H1 (cell line): ENCODE results near the gene PBX3. TPM values are rescaled to one million over a fixed set of nuclear protein-coding genes. Genes with fewer than 3 reads are reported as not detected.

Source experiments
- CTCF ChIA-PET: fragments of 300-600 bp; sonication (Branson Sonifier 250); formaldehyde crosslinking; loops from one replicate; lab custom pipeline; 2021; ENCODE audit not compliant: partially characterized antibody; lab: Charles Lee
- POLR2A ChIA-PET: fragments of 300-600 bp; sonication (Branson Sonifier 250); formaldehyde crosslinking; loops from one replicate; lab custom pipeline; 2021; ENCODE audit warnings: inconsistent platforms; ENCODE audit not compliant: partially characterized antibody; lab: Charles Lee
- DNase-seq, 2 experiments: peaks; one replicate each; pipeline versions ENCODE4 v3.0.0 to v3.0.0-alpha.2; 2010 to 2022; ENCODE audit warnings: low spot score in 2 of 2, low read depth in 1 of 2, mixed read lengths in 1 of 2
- FAIRE-seq: peaks from 2 replicates; lab custom pipeline; 2011; peaks lifted over from hg19 to GRCh38; lab: Jason Lieb, UNC
- H2AFZ ChIP-seq: 2 replicates; pipeline ENCODE4 v1.8.1; 2012; ENCODE audit warnings: low read length, inconsistent platforms
- H2AK5ac ChIP-seq: 2 replicates; pipeline ENCODE4 v1.6.1; 2013; ENCODE audit warnings: low read depth, low read length
- H2BK120ac ChIP-seq: replicated peaks from 2 replicates; pipeline ENCODE3; 2013; ENCODE audit warnings: low read depth, low read length, inconsistent platforms
- H2BK12ac ChIP-seq: 2 replicates; pipeline ENCODE4 v1.6.1; 2013; ENCODE audit warnings: low read depth, low read length
- H2BK15ac ChIP-seq: 2 replicates; pipeline ENCODE4 v1.6.1; 2013; ENCODE audit warnings: low read length
- H2BK20ac ChIP-seq: 2 replicates; pipeline ENCODE4 v1.6.1; 2013; ENCODE audit warnings: low read length
- H2BK5ac ChIP-seq: 2 replicates; pipeline ENCODE4 v1.6.1; 2013; ENCODE audit warnings: low read depth, low read length
- H3K14ac ChIP-seq: 2 replicates; pipeline ENCODE4 v1.6.1; 2013; ENCODE audit warnings: inconsistent platforms; ENCODE audit not compliant: insufficient read length
- H3K18ac ChIP-seq: 2 replicates; pipeline ENCODE4 v1.6.1; 2013; ENCODE audit warnings: low read length; ENCODE audit errors: extremely low read depth
- H3K23ac ChIP-seq: 2 replicates; pipeline ENCODE4 v1.6.1; 2013; ENCODE audit warnings: inconsistent platforms; ENCODE audit not compliant: insufficient read length
- H3K23me2 ChIP-seq: 2 replicates; pipeline ENCODE4 v1.6.1; 2013; ENCODE audit warnings: low read depth, low read length
- H3K27ac ChIP-seq: 2 replicates; pipeline ENCODE4 v1.6.1; 2011; ENCODE audit warnings: low read depth, low read length, inconsistent platforms
- H3K27me3 ChIP-seq, 4 experiments: replicated peaks in 1 of 4; 1 replicate in 1 of 4; 2 replicates in 3 of 4; pipeline versions ENCODE4 v1.6.1 to v1.8.1; 2011 to 2013; ENCODE audit warnings: low read length in 3 of 4, mild to moderate bottlenecking in 3 of 4, inconsistent platforms in 2 of 4, mixed read lengths in 2 of 4, moderate library complexity in 1 of 4; ENCODE audit not compliant: control insufficient read depth in 3 of 4, insufficient read depth in 3 of 4; ENCODE audit errors: extremely low read depth in 1 of 4
- H3K36me3 ChIP-seq, 4 experiments: 2 replicates each; pipeline versions ENCODE4 v1.6.1 to v1.8.1; 2011 to 2013; ENCODE audit warnings: mild to moderate bottlenecking in 4 of 4, low read length in 3 of 4, moderate library complexity in 2 of 4, control low read depth in 1 of 4, inconsistent platforms in 1 of 4; ENCODE audit not compliant: insufficient read depth in 4 of 4, control insufficient read depth in 2 of 4
- H3K4ac ChIP-seq: replicated peaks from 2 replicates; pipeline ENCODE3; 2013; ENCODE audit warnings: low read length, low read depth, mixed read lengths, inconsistent platforms; ENCODE audit not compliant: insufficient read length
- H3K4me1 ChIP-seq, 4 experiments: replicated peaks in 1 of 4; 1 replicate in 1 of 4; 2 replicates in 3 of 4; pipeline versions ENCODE4 v1.6.1 to v1.8.1; 2011 to 2013; ENCODE audit warnings: low read length in 3 of 4, inconsistent platforms in 2 of 4, mixed read lengths in 1 of 4; ENCODE audit not compliant: insufficient read depth in 4 of 4, control insufficient read depth in 3 of 4
- H3K4me2 ChIP-seq, 2 experiments: 2 replicates each; pipeline versions ENCODE4 v1.6.1 to v1.8.1; 2011 to 2013; ENCODE audit warnings: low read depth in 2 of 2, low read length in 2 of 2, control low read depth in 1 of 2, inconsistent platforms in 1 of 2, mild to moderate bottlenecking in 1 of 2; ENCODE audit not compliant: insufficient read depth in 1 of 2
- H3K4me3 ChIP-seq, 4 experiments: fragments of 200-600, 300-600 bp in 1 of 4; sonication (generic), shearing (Covaris generic), sonication (Bioruptor Twin) in 1 of 4; 2 replicates each; pipeline versions ENCODE4 v1.5.1 to v1.8.1; 2011 to 2016; ENCODE audit warnings: low read length in 4 of 4, low read depth in 3 of 4, control low read depth in 2 of 4, inconsistent platforms in 2 of 4, mild to moderate bottlenecking in 2 of 4, mixed read lengths in 1 of 4, moderate library complexity in 1 of 4; ENCODE audit not compliant: insufficient read depth in 2 of 4; ENCODE audit errors: extremely low read depth in 1 of 4
- H3K56ac ChIP-seq: replicated peaks from 2 replicates; pipeline ENCODE3; 2013; ENCODE audit warnings: low read depth, mild to moderate bottlenecking, mixed read lengths, low read length, inconsistent platforms; ENCODE audit not compliant: insufficient read length
- H3K79me1 ChIP-seq: 2 replicates; pipeline ENCODE4 v1.6.1; 2013; ENCODE audit warnings: low read depth, low read length, control low read depth
- H3K79me2 ChIP-seq, 2 experiments: 2 replicates each; pipeline versions ENCODE4 v1.6.1 to v1.8.1; 2012 to 2013; ENCODE audit warnings: low read length in 2 of 2, mild to moderate bottlenecking in 2 of 2, inconsistent platforms in 1 of 2; ENCODE audit not compliant: insufficient read depth in 2 of 2, control insufficient read depth in 1 of 2
- H3K9ac ChIP-seq, 4 experiments: replicated peaks in 1 of 4; 1 replicate in 1 of 4; 2 replicates in 3 of 4; pipeline versions ENCODE4 v1.6.1 to v1.8.1; 2011 to 2013; ENCODE audit warnings: low read depth in 3 of 4, low read length in 3 of 4, control low read depth in 2 of 4, mild to moderate bottlenecking in 2 of 4, moderate library complexity in 2 of 4, inconsistent platforms in 1 of 4; ENCODE audit errors: extremely low read depth in 1 of 4
- H3K9me3 ChIP-seq, 2 experiments: 2 replicates each; pipeline versions ENCODE4 v1.6.1 to v1.8.1; 2012 to 2013; ENCODE audit warnings: mild to moderate bottlenecking in 2 of 2, moderate library complexity in 2 of 2, control low read depth in 1 of 2, inconsistent platforms in 1 of 2, low read depth in 1 of 2, low read length in 1 of 2, mixed read lengths in 1 of 2; ENCODE audit not compliant: insufficient read depth in 2 of 2
- H4K20me1 ChIP-seq, 2 experiments: replicated peaks in 1 of 2; 2 replicates each; pipeline versions ENCODE3 to v1.8.1; 2011 to 2013; ENCODE audit warnings: inconsistent platforms in 2 of 2, low read length in 2 of 2, mild to moderate bottlenecking in 1 of 2; ENCODE audit not compliant: insufficient read depth in 2 of 2, control insufficient read depth in 1 of 2
- H4K5ac ChIP-seq: 2 replicates; pipeline ENCODE4 v1.6.1; 2013; ENCODE audit warnings: low read length, low read depth, mixed read lengths, inconsistent platforms; ENCODE audit not compliant: insufficient read length
- H4K8ac ChIP-seq: 2 replicates; pipeline ENCODE4 v1.8.0; 2013; ENCODE audit warnings: mild to moderate bottlenecking, moderate library complexity, low read length, inconsistent platforms; ENCODE audit not compliant: insufficient read depth; ENCODE audit errors: extremely low read depth
- H4K91ac ChIP-seq: replicated peaks from 2 replicates; pipeline ENCODE3; 2013; ENCODE audit warnings: low read length, mixed read lengths, inconsistent platforms; ENCODE audit not compliant: insufficient read length
- CEBPB ChIP-seq: IDR thresholded peaks from 2 replicates; pipeline ENCODE4 v1.6.1; 2012; ENCODE audit warnings: low read depth, low read length
- HDAC6 ChIP-seq: IDR thresholded peaks from one replicate; pipeline ENCODE4 v1.7.1; 2012; ENCODE audit warnings: low read depth, mild to moderate bottlenecking, inconsistent platforms, low read length, moderate library complexity
- NANOG ChIP-seq: IDR thresholded peaks from 2 replicates; pipeline ENCODE4 v1.6.1; 2011; ENCODE audit warnings: low read length, low read depth, mild to moderate bottlenecking, inconsistent platforms; ENCODE audit not compliant: insufficient read depth, poor library complexity, severe bottlenecking
- polyA plus RNA-seq, 7 experiments: library from polyadenylated mRNA; depleted of rRNA in 3 of 7; stranded (reverse) in 5 of 7; unstranded in 2 of 7; fragments of >200 nt in 5 of 7; fragments of 200-250 nt in 2 of 7; gene quantifications; 1 replicate in 5 of 7; 2 replicates in 1 of 7; 4 replicates in 1 of 7; pipeline versions ENCODE4 v1.2.1 to v1.2.3, GENCODE V29; 2011 to 2013; ENCODE audit warnings: missing spikeins in 2 of 7, mixed read lengths in 2 of 7
- total RNA-seq: library from RNA; stranded (reverse); fragmentation: NEBNext Ultra II Directional; extraction: Animal tissue kit (Norgen Biotek cat#: 25700); gene quantifications from 2 replicates; pipeline ENCODE4 v1.2.1, GENCODE V29; 2021

PBX3 gene
- total and polyA plus RNA-seq, 2 of the 8 experiments (the other 6 are each of a cell fraction or from before 2014, with no cell fraction given) = 22.7 to 44.3 TPM

GRCh38 chr9:125771037-125771436 lies 23.9 kb downstream of the PBX3 start:
- Histone ChIP-seq H2BK5ac (no peak overlapping the region), H3K4ac (no peak overlapping the region), H3K79me2 (peaks cover 0 to 96% of the 10 kb centered on the region in 2 experiments; a peak in 3 of 4 replicates), H3K14ac (no peak overlapping the region), H2BK20ac (no peak overlapping the region), H3K79me1 (0 out of 2 replicates have a peak, but pooled peaks cover 2% of the 10 kb centered on the region), H3K9ac (no peak overlapping the region), H3K56ac (no peak overlapping the region), H2AFZ (no peak overlapping the region), H2BK15ac (no peak overlapping the region), H3K4me2 (no peak overlapping the region), H4K8ac (no peak overlapping the region), H2BK12ac (no peak overlapping the region), H3K23me2 (no peaks in the 10 kb centered on the region; the same call in 1 of the 2 replicates), H2AK5ac (no peak overlapping the region), H4K91ac (no peak overlapping the region), H3K23ac (no peak overlapping the region), H3K9me3 (no peaks in the 10 kb centered on the region), H3K4me1 (peaks cover 0 to 3% (median 2%) of the 10 kb centered on the region in 4 experiments; a peak in 3 of 7 replicates), H2BK120ac (no peak overlapping the region), H3K27ac (no peak overlapping the region), H3K18ac (no peak overlapping the region), H4K20me1 (peaks cover 0 to 4% of the 10 kb centered on the region in 2 experiments), H3K4me3 (no peak overlapping the region), H3K27me3 (no peaks in the 10 kb centered on the region), H4K5ac (no peak overlapping the region), H3K36me3 (no peaks in the 10 kb centered on the region; a peak in 1 of 8 replicates)
- DNase-seq (no peak), FAIRE-seq (no peak)
- ChIA-PET POLR2A (interaction anchor here (1.4 kb wide), 1 partner anchor 12 kb away, joined by 7 read pairs; no protein-coding TSS in a partner anchor), CTCF (interaction anchor here (0.9 kb wide), 1 partner anchor 10 kb away, joined by 3 read pairs; no protein-coding TSS in a partner anchor)
- TF ChIP-seq HDAC6 (no peak), CEBPB (no peak), NANOG (no peak)
